Measurements from ENCODE around the gene ST7.
"Not testable (repeated sequence)": the region's sequence is repeated elsewhere in the genome, so short reads cannot be mapped to it uniquely, and the experiment has no call there.

Gene ST7

DNA sequence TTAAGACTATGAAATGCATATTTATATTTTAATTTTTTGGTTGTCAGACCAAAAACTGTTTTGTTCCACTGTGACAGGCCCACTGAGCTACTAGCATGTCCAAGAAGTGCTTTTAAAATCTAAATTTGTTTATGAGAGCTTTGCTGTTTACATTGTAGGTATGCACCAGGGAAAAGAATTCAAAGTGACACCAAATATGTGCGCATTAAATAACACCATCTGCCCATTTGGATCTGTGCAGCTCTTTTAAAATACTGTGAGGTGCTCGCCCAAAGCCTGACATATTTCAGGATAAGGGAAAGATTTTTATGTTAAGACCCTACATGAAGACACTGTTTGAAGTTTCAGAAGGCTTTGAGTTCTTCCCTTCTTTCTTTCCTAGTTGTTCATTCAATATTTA, 162.9 kb downstream of the ST7 start:
- H3K4me1 ChIP-seq (ENCODE audit: control insufficient read depth, insufficient read depth, low read length) = peaks cover 3% of the 10 kb centered on the region
- H3K4me3 ChIP-seq (ENCODE audit: low read length in 2 of 2) = no peak overlapping the region
- no peak overlapping the region for H3K9ac ChIP-seq (ENCODE audit: low read length in 2 of 2)
- H3K36me3 ChIP-seq (ENCODE audit: control insufficient read depth in 2 of 2, insufficient read depth in 2 of 2, low read length in 2 of 2) = peaks cover 0 to 2% of the 10 kb centered on the region in 2 donors
- H3K9me3 ChIP-seq (ENCODE audit: control insufficient read depth in 2 of 2, low read length in 2 of 2) = no peaks in the 10 kb centered on the region
- no peaks in the 10 kb centered on the region for H3K27me3 ChIP-seq (ENCODE audit: control insufficient read depth in 1 of 2, insufficient read depth in 2 of 2, low read length in 2 of 2)
- H3K27ac ChIP-seq (ENCODE audit: low read length) = no peak overlapping the region

DNA sequence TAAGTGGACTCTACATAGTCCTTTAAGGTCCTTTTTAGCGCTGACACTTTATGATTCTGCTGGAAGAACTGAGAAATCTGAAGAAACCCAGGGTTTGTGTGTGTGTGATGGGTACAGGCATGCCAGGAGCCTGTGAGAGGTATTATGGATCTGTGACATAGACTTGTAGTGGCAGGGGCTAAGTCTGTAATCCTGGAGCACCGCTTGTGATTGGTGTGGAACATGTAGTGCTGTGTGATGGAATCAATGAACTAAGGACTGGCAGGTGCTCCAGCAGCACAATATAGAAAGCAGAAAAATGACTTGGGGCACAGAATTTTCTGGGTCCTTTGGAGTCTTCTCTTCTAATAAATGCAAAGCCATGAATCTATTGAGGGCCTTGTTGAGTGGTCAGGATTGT, 163.9 kb downstream of the ST7 start:
- Histone ChIP-seq H3K9me3 (ENCODE audit: control insufficient read depth in 2 of 2, low read length in 2 of 2) (no peaks in the 10 kb centered on the region), H3K4me1 (ENCODE audit: control insufficient read depth, insufficient read depth, low read length) (peaks cover 3% of the 10 kb centered on the region), H3K27ac (ENCODE audit: low read length) (no peak overlapping the region), H3K27me3 (ENCODE audit: control insufficient read depth in 1 of 2, insufficient read depth in 2 of 2, low read length in 2 of 2) (no peaks in the 10 kb centered on the region), H3K36me3 (ENCODE audit: control insufficient read depth in 2 of 2, insufficient read depth in 2 of 2, low read length in 2 of 2) (peaks cover 0 to 2% of the 10 kb centered on the region in 2 donors), H3K4me3 (ENCODE audit: low read length in 2 of 2) (no peak overlapping the region), H3K9ac (ENCODE audit: low read length in 2 of 2) (no peak overlapping the region)

DNA sequence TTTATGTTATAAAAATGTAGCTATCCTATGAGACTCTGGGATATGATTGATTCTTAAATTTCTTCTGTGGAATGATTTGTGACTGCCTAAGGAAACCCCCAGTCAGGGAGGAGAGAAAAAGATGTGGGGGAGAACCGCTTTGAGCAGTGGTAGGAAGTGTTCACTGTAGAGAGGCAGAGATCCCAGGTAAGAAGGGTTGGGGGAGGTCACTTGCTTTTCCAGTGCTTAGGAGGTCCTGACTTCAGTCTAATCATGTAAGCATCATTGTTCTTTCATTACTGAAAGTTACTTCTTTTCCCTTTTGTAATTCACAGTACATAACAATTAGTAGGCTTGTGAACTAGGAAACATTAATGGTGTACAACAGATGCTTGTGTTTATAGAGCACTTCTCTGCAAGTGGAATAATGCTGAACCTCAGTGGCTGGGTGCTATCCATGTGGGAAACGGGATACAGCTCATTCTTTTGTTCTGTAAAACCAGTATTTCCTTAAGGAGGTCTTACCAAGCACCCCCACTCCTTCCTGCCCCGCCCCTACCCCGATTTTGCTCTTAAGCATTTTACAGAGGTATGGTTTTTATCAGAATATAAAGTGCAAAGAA, 165.4 kb downstream of the ST7 start:
- Histone ChIP-seq H3K36me3 (ENCODE audit: control insufficient read depth in 2 of 2, insufficient read depth in 2 of 2, low read length in 2 of 2) (peaks cover 0 to 2% of the 10 kb centered on the region in 2 donors), H3K9me3 (ENCODE audit: control insufficient read depth in 2 of 2, low read length in 2 of 2) (no peaks in the 10 kb centered on the region), H3K27ac (ENCODE audit: low read length) (no peak overlapping the region), H3K27me3 (ENCODE audit: control insufficient read depth in 1 of 2, insufficient read depth in 2 of 2, low read length in 2 of 2) (no peaks in the 10 kb centered on the region), H3K9ac (ENCODE audit: low read length in 2 of 2) (no peak overlapping the region), H3K4me3 (ENCODE audit: low read length in 2 of 2) (no peak overlapping the region), H3K4me1 (ENCODE audit: control insufficient read depth, insufficient read depth, low read length) (peaks cover 3% of the 10 kb centered on the region)

GRCh38 chr7:117119192-117119924, 166.1 kb downstream of the ST7 start:
- H3K4me1 ChIP-seq (ENCODE audit: control insufficient read depth, insufficient read depth, low read length) = no peaks in the 10 kb centered on the region
- H3K9me3 ChIP-seq (ENCODE audit: control insufficient read depth in 2 of 2, low read length in 2 of 2) = no peaks in the 10 kb centered on the region
- no peak overlapping the region for H3K9ac ChIP-seq (ENCODE audit: low read length in 2 of 2)
- H3K36me3 ChIP-seq (ENCODE audit: control insufficient read depth in 2 of 2, insufficient read depth in 2 of 2, low read length in 2 of 2) = peaks cover 0 to 2% of the 10 kb centered on the region in 2 donors
- H3K27me3 ChIP-seq (ENCODE audit: control insufficient read depth in 1 of 2, insufficient read depth in 2 of 2, low read length in 2 of 2) = no peaks in the 10 kb centered on the region
- H3K27ac ChIP-seq (ENCODE audit: low read length) = no peak overlapping the region
- H3K4me3 ChIP-seq (ENCODE audit: low read length in 2 of 2) = no peak overlapping the region

GRCh38 chr7:117120321-117120720, 167.0 kb downstream of the ST7 start:
- not testable (repeated sequence) for H3K9ac ChIP-seq (ENCODE audit: low read length in 2 of 2); H3K4me1 ChIP-seq (ENCODE audit: control insufficient read depth, insufficient read depth, low read length); H3K27ac ChIP-seq (ENCODE audit: low read length); H3K9me3 ChIP-seq (ENCODE audit: control insufficient read depth in 2 of 2, low read length in 2 of 2); H3K4me3 ChIP-seq (ENCODE audit: low read length in 2 of 2); H3K27me3 ChIP-seq (ENCODE audit: control insufficient read depth in 1 of 2, insufficient read depth in 2 of 2, low read length in 2 of 2); H3K36me3 ChIP-seq (ENCODE audit: control insufficient read depth in 2 of 2, insufficient read depth in 2 of 2, low read length in 2 of 2)

DNA sequence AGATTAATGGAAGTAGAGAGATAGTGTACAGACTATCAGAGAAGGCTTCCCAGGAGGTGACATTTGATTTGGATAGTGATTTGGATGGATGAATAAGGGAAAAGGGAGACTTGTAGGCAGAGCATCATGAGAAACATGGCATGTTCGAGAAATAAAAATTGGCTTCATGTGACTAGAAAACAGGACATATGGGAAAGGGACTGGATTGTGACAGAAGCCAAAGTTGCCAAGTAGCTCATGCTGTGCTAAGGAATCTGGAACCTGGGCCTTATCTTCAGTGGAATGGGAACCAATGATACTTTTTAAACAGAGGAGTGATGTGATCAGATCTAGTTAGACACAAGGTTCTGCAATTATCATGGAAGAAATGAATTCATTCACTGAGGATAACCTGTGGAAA, 168.7 kb downstream of the ST7 start:
- H3K4me3 ChIP-seq (ENCODE audit: low read length in 2 of 2); H3K4me1 ChIP-seq (ENCODE audit: control insufficient read depth, insufficient read depth, low read length); H3K9ac ChIP-seq (ENCODE audit: low read length in 2 of 2); H3K36me3 ChIP-seq (ENCODE audit: control insufficient read depth in 2 of 2, insufficient read depth in 2 of 2, low read length in 2 of 2); H3K9me3 ChIP-seq (ENCODE audit: control insufficient read depth in 2 of 2, low read length in 2 of 2); H3K27me3 ChIP-seq (ENCODE audit: control insufficient read depth in 1 of 2, insufficient read depth in 2 of 2, low read length in 2 of 2); H3K27ac ChIP-seq (ENCODE audit: low read length): not testable (repeated sequence)

GRCh38 chr7:117122536-117122935, 169.2 kb downstream of the ST7 start:
- no peaks in the 10 kb centered on the region for H3K27me3 ChIP-seq (ENCODE audit: control insufficient read depth in 1 of 2, insufficient read depth in 2 of 2, low read length in 2 of 2)
- no peaks in the 10 kb centered on the region for H3K4me1 ChIP-seq (ENCODE audit: control insufficient read depth, insufficient read depth, low read length)
- H3K9ac ChIP-seq (ENCODE audit: low read length in 2 of 2) = no peak overlapping the region
- no peak overlapping the region for H3K27ac ChIP-seq (ENCODE audit: low read length)
- H3K4me3 ChIP-seq (ENCODE audit: low read length in 2 of 2) = no peak overlapping the region
- H3K9me3 ChIP-seq (ENCODE audit: control insufficient read depth in 2 of 2, low read length in 2 of 2) = no peaks in the 10 kb centered on the region
- H3K36me3 ChIP-seq (ENCODE audit: control insufficient read depth in 2 of 2, insufficient read depth in 2 of 2, low read length in 2 of 2) = peaks cover 0 to 2% of the 10 kb centered on the region in 2 donors

DNA sequence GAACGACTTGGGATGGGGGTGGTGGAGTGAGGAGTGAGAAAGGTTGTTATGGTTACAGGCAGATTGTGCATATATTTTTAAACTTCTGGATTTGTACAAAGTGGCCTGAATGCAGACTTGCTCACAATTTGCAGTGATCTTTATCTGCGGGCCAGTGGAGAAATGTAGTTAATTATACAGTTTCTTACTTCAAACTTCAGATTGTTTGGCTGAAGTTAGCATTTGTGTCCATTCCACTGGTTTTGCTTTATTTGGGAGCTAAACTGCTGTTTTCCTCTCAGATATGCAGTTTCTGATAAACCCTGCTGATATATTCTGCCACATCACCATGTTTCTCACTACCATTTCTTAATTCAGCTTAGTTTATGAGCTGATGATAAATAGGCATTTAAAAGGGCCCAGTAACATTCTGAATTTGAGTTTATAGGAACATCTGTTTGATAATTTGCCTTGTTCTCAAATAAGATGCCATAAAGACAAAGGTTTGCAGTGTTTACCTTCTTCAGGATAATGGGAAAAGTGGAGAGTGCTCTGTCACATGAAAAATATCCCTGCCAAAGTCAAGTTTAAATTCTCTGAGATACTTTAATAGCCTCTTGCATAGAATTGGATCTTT, 170.1 kb downstream of the ST7 start:
- Histone ChIP-seq H3K27me3 (ENCODE audit: control insufficient read depth in 1 of 2, insufficient read depth in 2 of 2, low read length in 2 of 2) (no peaks in the 10 kb centered on the region), H3K4me1 (ENCODE audit: control insufficient read depth, insufficient read depth, low read length) (no peaks in the 10 kb centered on the region), H3K9ac (ENCODE audit: low read length in 2 of 2) (no peak overlapping the region), H3K36me3 (ENCODE audit: control insufficient read depth in 2 of 2, insufficient read depth in 2 of 2, low read length in 2 of 2) (peaks cover 0 to 2% of the 10 kb centered on the region in 2 donors), H3K4me3 (ENCODE audit: low read length in 2 of 2) (no peak overlapping the region), H3K9me3 (ENCODE audit: control insufficient read depth in 2 of 2, low read length in 2 of 2) (no peaks in the 10 kb centered on the region), H3K27ac (ENCODE audit: low read length) (no peak overlapping the region)

- H3K9me3 ChIP-seq (ENCODE audit: control insufficient read depth in 2 of 2, low read length in 2 of 2) = no peaks in the 10 kb centered on the region
- H3K36me3 ChIP-seq (ENCODE audit: control insufficient read depth in 2 of 2, insufficient read depth in 2 of 2, low read length in 2 of 2) = peaks cover 0 to 2% of the 10 kb centered on the region in 2 donors
- H3K27ac ChIP-seq (ENCODE audit: low read length) = no peak overlapping the region
- H3K4me1 ChIP-seq (ENCODE audit: control insufficient read depth, insufficient read depth, low read length) = no peaks in the 10 kb centered on the region
- no peaks in the 10 kb centered on the region for H3K27me3 ChIP-seq (ENCODE audit: control insufficient read depth in 1 of 2, insufficient read depth in 2 of 2, low read length in 2 of 2)
- H3K4me3 ChIP-seq (ENCODE audit: low read length in 2 of 2) = no peak overlapping the region
- H3K9ac ChIP-seq (ENCODE audit: low read length in 2 of 2) = no peak overlapping the region
Measured at GRCh38 chr7:117124591-117125220, 171.4 kb downstream of the ST7 start.

DNA sequence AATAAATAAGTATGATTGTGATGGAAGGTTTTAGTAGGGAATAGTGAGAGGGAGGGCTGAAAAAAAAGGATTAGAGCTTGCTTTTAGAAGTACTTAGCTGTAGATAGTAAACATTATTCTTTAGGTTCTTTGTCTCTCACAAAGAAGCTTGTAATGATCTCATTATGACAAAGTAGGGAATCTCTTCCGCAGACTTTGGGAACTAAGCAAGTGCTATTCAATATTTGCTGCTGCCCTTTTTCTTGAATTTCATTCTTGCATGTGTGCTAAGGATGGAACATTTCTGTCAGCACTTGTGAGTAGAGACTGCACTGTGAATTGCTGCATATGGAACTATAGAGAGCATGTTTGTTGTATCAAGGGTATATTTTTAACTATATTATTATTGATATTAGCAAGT, 173.4 kb downstream of the ST7 start:
- Histone ChIP-seq H3K27ac (ENCODE audit: low read length) (no peak overlapping the region), H3K4me3 (ENCODE audit: low read length in 2 of 2) (no peak overlapping the region), H3K27me3 (ENCODE audit: control insufficient read depth in 1 of 2, insufficient read depth in 2 of 2, low read length in 2 of 2) (no peaks in the 10 kb centered on the region), H3K36me3 (ENCODE audit: control insufficient read depth in 2 of 2, insufficient read depth in 2 of 2, low read length in 2 of 2) (no peaks in the 10 kb centered on the region), H3K9me3 (ENCODE audit: control insufficient read depth in 2 of 2, low read length in 2 of 2) (no peaks in the 10 kb centered on the region), H3K9ac (ENCODE audit: low read length in 2 of 2) (no peak overlapping the region), H3K4me1 (ENCODE audit: control insufficient read depth, insufficient read depth, low read length) (no peaks in the 10 kb centered on the region)

All from stomach smooth muscle (tissue), 2 donors.